ENCODE data around the gene GPBAR1.

- TF ChIP-seq CEBPB (IDR thresholded peaks at IDR 0.05; ENCODE audit: low read depth, low read length) (no peak), HDAC2 (IDR thresholded peaks at IDR 0.05; ENCODE audit: borderline replicate concordance in 1 of 2, low read depth in 2 of 2, low read length in 2 of 2) (no peak)
Measured at GRCh38 chr2:218282173-218282991, 21.6 kb downstream of the GPBAR1 start.
